Measurements from ENCODE around the gene SLC48A1. TPM values are rescaled to one million over a fixed set of nuclear protein-coding genes. Genes with fewer than 3 reads are reported as not detected.

The SLC48A1 gene
- polyA plus RNA-seq, 1 donor, result 11.8 TPM

- Histone ChIP-seq H3K9me3 (ENCODE audit: control insufficient read depth, low read depth, low read length) (no peaks in the 10 kb centered on the region), H3K36me3 (ENCODE audit: control insufficient read depth, insufficient read depth, low read length) (peaks cover 86% of the 10 kb centered on the region), H3K4me1 (ENCODE audit: control insufficient read depth, insufficient read depth, low read length) (no peaks in the 10 kb centered on the region), H3K27ac (ENCODE audit: low read length) (no peak overlapping the region), H3K27me3 (ENCODE audit: control insufficient read depth, insufficient read depth, low read length) (no peaks in the 10 kb centered on the region), H3K4me3 (ENCODE audit: low read length) (no peak overlapping the region)
- WGBS (ENCODE audit: insufficient coverage, low lambda C conversion rate), result no CpG with 5 or more reads among the region's 15 CpGs
- DNase-seq, result no peak
Observed at GRCh38 chr12:47793015-47793681, 20.1 kb downstream of the SLC48A1 start.

DNA sequence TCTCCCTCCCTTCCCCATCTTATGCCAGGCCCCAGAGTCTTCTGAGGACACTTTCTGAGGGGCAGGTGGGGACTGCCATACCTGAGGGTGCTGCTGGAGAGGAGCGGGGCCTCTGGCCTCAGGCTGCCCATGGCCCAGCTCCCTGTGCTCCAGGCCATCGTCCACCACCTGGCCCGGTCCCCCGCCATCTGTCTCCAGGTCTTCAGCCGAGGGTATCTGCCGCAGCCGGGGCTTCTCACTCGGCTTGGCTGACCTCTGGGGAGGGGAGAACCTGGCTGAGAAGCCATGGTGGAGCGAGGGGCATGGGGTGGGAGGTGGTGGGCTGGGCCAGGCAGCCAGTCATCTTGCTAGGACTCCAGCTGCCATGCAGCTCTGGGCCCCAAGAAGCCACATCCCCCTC lies 21.6 kb downstream of the SLC48A1 start:
- no CpG with 5 or more reads among the region's 9 CpGs for WGBS (ENCODE audit: insufficient coverage, low lambda C conversion rate)
- Histone ChIP-seq H3K36me3 (ENCODE audit: control insufficient read depth, insufficient read depth, low read length) (peaks cover 84% of the 10 kb centered on the region), H3K27me3 (ENCODE audit: control insufficient read depth, insufficient read depth, low read length) (no peaks in the 10 kb centered on the region)

GRCh38 chr12:47795121-47795813 lies 22.2 kb downstream of the SLC48A1 start:
- DNase-seq, result no peak
- no peaks in the 10 kb centered on the region for H3K4me1 ChIP-seq (ENCODE audit: control insufficient read depth, insufficient read depth, low read length)
- peaks cover 79% of the 10 kb centered on the region for H3K36me3 ChIP-seq (ENCODE audit: control insufficient read depth, insufficient read depth, low read length)
- no peaks in the 10 kb centered on the region for H3K9me3 ChIP-seq (ENCODE audit: control insufficient read depth, low read depth, low read length)
- no peak overlapping the region for H3K27ac ChIP-seq (ENCODE audit: low read length)
- no peak overlapping the region for H3K4me3 ChIP-seq (ENCODE audit: low read length)
- H3K27me3 ChIP-seq (ENCODE audit: control insufficient read depth, insufficient read depth, low read length), result no peaks in the 10 kb centered on the region
- no CpG with 5 or more reads among the region's 21 CpGs for WGBS (ENCODE audit: insufficient coverage, low lambda C conversion rate)

More for the DNA sequence above, 21.6 kb downstream of the SLC48A1 start:
- no peak for DNase-seq
- no peaks in the 10 kb centered on the region for H3K9me3 ChIP-seq (ENCODE audit: control insufficient read depth, low read depth, low read length)
- H3K4me1 ChIP-seq (ENCODE audit: control insufficient read depth, insufficient read depth, low read length), result no peaks in the 10 kb centered on the region
- no peak overlapping the region for H3K4me3 ChIP-seq (ENCODE audit: low read length)
- H3K27ac ChIP-seq (ENCODE audit: low read length), result no peak overlapping the region

- no peak for DNase-seq
- Histone ChIP-seq H3K27ac (ENCODE audit: low read length) (no peak overlapping the region), H3K36me3 (ENCODE audit: control insufficient read depth, insufficient read depth, low read length) (peaks cover 73% of the 10 kb centered on the region), H3K9me3 (ENCODE audit: control insufficient read depth, low read depth, low read length) (no peaks in the 10 kb centered on the region), H3K27me3 (ENCODE audit: control insufficient read depth, insufficient read depth, low read length) (no peaks in the 10 kb centered on the region), H3K4me3 (ENCODE audit: low read length) (no peak overlapping the region), H3K4me1 (ENCODE audit: control insufficient read depth, insufficient read depth, low read length) (no peaks in the 10 kb centered on the region)
- WGBS (ENCODE audit: insufficient coverage, low lambda C conversion rate), result no CpG with 5 or more reads among the region's 22 CpGs
Observed at GRCh38 chr12:47795814-47796411, 22.9 kb downstream of the SLC48A1 start.

- no peak overlapping the region for H3K4me3 ChIP-seq (ENCODE audit: low read length)
- WGBS (ENCODE audit: insufficient coverage, low lambda C conversion rate), result no CpG with 5 or more reads among the region's 10 CpGs
- H3K27me3 ChIP-seq (ENCODE audit: control insufficient read depth, insufficient read depth, low read length), result no peaks in the 10 kb centered on the region
- peaks cover 64% of the 10 kb centered on the region for H3K36me3 ChIP-seq (ENCODE audit: control insufficient read depth, insufficient read depth, low read length)
- H3K27ac ChIP-seq (ENCODE audit: low read length), result no peak overlapping the region
- peaks cover 2% of the 10 kb centered on the region for H3K4me1 ChIP-seq (ENCODE audit: control insufficient read depth, insufficient read depth, low read length)
- no peak for DNase-seq
- no peaks in the 10 kb centered on the region for H3K9me3 ChIP-seq (ENCODE audit: control insufficient read depth, low read depth, low read length)
Observed at GRCh38 chr12:47797441-47797840, 24.4 kb downstream of the SLC48A1 start.

DNA sequence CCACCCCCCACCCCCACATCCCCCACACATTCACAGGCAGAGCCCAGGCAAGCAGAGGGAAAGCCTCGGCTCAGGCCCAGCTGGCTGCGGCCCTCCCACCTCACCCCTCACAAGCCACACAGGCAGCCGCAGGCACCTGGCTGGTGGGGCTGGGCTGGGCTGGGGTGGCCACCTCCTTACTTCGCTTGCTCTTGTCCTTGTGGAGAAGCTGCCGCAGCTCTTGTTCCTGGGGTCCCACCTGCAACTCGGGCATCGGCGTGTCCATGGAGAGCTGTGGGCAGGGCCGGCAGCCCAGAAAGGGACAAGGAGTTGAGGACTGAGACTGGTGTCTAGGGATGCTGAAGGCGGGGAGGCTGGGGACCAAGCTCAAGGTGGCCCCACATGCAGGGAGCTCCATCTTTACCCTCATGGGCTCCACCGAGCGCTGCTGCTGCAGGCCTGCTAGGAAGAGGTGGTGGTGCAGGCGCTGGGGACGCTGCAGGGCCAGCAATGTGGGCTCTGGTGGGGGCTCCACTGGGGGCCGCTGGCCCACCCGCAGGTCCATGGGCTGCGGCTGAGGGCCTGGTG lies 25.4 kb downstream of the SLC48A1 start:
- Histone ChIP-seq H3K27me3 (ENCODE audit: control insufficient read depth, insufficient read depth, low read length) (no peaks in the 10 kb centered on the region), H3K27ac (ENCODE audit: low read length) (no peak overlapping the region), H3K36me3 (ENCODE audit: control insufficient read depth, insufficient read depth, low read length) (peaks cover 56% of the 10 kb centered on the region), H3K4me1 (ENCODE audit: control insufficient read depth, insufficient read depth, low read length) (peaks cover 2% of the 10 kb centered on the region), H3K9me3 (ENCODE audit: control insufficient read depth, low read depth, low read length) (no peaks in the 10 kb centered on the region), H3K4me3 (ENCODE audit: low read length) (no peak overlapping the region)
- no CpG with 5 or more reads among the region's 17 CpGs for WGBS (ENCODE audit: insufficient coverage, low lambda C conversion rate)
- no peak for DNase-seq

DNA sequence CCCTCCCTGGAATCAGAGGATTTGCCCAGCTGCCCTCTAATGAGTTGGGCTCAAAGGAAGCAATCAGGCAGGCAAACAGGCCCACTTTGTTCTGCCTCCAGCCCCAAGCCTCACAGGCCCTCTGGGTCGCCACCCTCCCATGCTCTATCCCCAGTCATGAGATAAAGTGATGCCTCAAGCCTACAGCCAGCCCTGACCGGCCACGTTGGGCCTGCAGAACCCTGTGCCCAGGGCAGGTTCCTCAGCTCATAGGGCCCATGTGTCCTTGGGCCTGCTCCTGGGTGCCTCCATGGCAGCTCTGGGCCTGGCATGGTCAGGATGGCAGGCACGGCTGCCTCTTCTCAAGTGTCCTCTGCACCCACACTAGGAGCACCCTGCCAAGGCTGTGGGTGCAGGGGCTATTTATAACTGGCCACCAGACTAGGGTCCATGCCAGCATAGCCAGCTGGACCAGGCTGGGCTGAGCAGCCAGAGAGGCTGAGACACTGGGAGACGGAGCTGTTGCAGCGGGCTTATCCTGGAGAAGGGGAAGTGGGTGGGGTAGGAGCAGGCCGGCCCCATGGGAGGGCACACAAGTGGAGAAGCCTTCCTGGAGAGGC lies 26.4 kb downstream of the SLC48A1 start:
- Histone ChIP-seq H3K9me3 (ENCODE audit: control insufficient read depth, low read depth, low read length) (no peaks in the 10 kb centered on the region), H3K27ac (ENCODE audit: low read length) (no peak overlapping the region), H3K4me1 (ENCODE audit: control insufficient read depth, insufficient read depth, low read length) (peaks cover 2% of the 10 kb centered on the region), H3K36me3 (ENCODE audit: control insufficient read depth, insufficient read depth, low read length) (peaks cover 54% of the 10 kb centered on the region), H3K27me3 (ENCODE audit: control insufficient read depth, insufficient read depth, low read length) (no peaks in the 10 kb centered on the region), H3K4me3 (ENCODE audit: low read length) (no peak overlapping the region)
- WGBS (ENCODE audit: insufficient coverage, low lambda C conversion rate), result no CpG with 5 or more reads among the region's 7 CpGs
- DNase-seq, result no peak

GRCh38 chr12:47800582-47800981 lies 27.5 kb downstream of the SLC48A1 start:
- no peak overlapping the region for H3K4me3 ChIP-seq (ENCODE audit: low read length)
- H3K4me1 ChIP-seq (ENCODE audit: control insufficient read depth, insufficient read depth, low read length), result peaks cover 3% of the 10 kb centered on the region
- no peaks in the 10 kb centered on the region for H3K27me3 ChIP-seq (ENCODE audit: control insufficient read depth, insufficient read depth, low read length)
- DNase-seq, result no peak
- WGBS (ENCODE audit: insufficient coverage, low lambda C conversion rate), result 80% methylated on average over 1 of the region's 7 CpGs
- H3K9me3 ChIP-seq (ENCODE audit: control insufficient read depth, low read depth, low read length), result no peaks in the 10 kb centered on the region
- no peak overlapping the region for H3K27ac ChIP-seq (ENCODE audit: low read length)
- peaks cover 50% of the 10 kb centered on the region for H3K36me3 ChIP-seq (ENCODE audit: control insufficient read depth, insufficient read depth, low read length)

DNA sequence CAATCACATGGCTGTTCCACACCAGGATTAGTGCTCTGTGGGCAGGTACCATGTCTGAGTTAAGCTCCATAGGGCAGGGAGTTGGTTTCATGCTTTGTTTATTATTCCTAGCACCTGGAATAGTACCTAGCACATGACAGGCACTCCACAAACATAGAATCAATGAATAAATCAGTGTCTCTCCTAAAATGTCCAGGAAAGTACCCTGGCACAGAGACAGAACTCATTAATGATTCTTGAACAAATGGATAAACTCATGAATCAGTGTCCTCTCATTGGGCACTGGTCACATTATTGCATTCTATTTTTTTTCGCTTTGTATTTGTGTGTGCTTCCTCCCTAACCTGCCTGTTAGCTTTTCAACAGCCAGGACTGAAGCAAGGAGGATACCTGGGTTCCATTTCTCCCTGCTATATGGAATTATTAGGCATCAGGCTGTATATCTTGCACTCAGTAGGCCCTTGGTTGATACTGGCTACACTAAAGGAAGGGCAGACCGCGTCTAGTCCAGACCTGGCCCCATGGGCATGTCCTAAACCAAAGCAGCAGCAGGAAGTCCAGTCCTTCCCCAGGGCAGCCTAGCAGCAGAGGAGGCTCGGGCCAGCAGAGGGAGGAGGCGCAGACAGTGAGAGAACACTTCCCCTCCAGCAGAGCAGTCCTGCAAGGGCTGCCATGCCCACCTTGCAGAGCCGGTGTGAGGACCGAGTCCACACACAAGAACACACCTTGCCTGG lies 28.3 kb downstream of the SLC48A1 start:
- Histone ChIP-seq H3K27me3 (ENCODE audit: control insufficient read depth, insufficient read depth, low read length) (no peaks in the 10 kb centered on the region), H3K4me3 (ENCODE audit: low read length) (no peak overlapping the region), H3K9me3 (ENCODE audit: control insufficient read depth, low read depth, low read length) (no peaks in the 10 kb centered on the region), H3K36me3 (ENCODE audit: control insufficient read depth, insufficient read depth, low read length) (peaks cover 43% of the 10 kb centered on the region), H3K4me1 (ENCODE audit: control insufficient read depth, insufficient read depth, low read length) (peaks cover 4% of the 10 kb centered on the region), H3K27ac (ENCODE audit: low read length) (no peak overlapping the region)
- DNase-seq, result no peak
- no CpG with 5 or more reads among the region's 7 CpGs for WGBS (ENCODE audit: insufficient coverage, low lambda C conversion rate)

- Histone ChIP-seq H3K27ac (ENCODE audit: low read length) (no peak overlapping the region), H3K9me3 (ENCODE audit: control insufficient read depth, low read depth, low read length) (no peaks in the 10 kb centered on the region), H3K27me3 (ENCODE audit: control insufficient read depth, insufficient read depth, low read length) (no peaks in the 10 kb centered on the region), H3K36me3 (ENCODE audit: control insufficient read depth, insufficient read depth, low read length) (peaks cover 39% of the 10 kb centered on the region), H3K4me1 (ENCODE audit: control insufficient read depth, insufficient read depth, low read length) (peaks cover 4% of the 10 kb centered on the region), H3K4me3 (ENCODE audit: low read length) (no peak overlapping the region)
- WGBS (ENCODE audit: insufficient coverage, low lambda C conversion rate), result no CpG with 5 or more reads among the region's 9 CpGs
- DNase-seq, result no peak
Observed at GRCh38 chr12:47801904-47802246, 28.8 kb downstream of the SLC48A1 start.
